ENCODE data around the gene EFCAB6.

EFCAB6 gene

GRCh38 chr22:43555561-43556515, 256.3 kb downstream of the EFCAB6 start:
- DNase-seq (ENCODE audit: low read depth in 2 of 3, low spot score in 2 of 3) = no peak

DNA sequence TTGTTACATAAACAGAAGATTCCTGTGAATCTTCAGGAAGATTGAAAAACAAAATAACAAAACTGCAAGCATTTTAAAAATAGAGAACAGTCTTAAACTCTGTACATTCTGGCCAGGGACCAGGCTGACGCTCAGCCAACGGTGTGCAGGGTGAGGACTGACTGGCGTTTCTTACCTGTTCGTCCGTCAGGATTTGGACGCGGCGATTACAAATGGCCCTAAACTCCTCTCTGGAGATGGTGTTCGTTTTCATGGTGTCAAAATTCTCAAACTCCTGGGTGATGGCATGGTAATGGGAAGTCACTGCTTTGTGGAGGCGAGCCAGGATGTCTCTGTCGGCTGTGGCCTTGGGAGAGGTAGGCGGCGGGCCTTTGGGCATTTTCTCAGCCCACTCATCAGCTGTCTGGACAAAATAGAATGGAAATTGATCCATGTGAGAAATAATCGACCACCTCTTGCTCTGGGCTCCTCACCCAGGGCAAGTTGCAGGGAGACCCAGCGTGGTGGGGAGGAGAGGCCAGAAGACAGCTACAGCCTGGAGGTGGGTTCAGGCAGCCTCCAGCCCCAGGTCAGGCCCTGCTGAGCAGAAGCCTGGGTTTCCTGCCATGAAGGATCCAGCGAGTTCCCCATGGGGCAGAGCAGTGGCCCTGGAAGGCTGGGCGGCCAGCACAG, 257.3 kb downstream of the EFCAB6 start:
- DNase-seq (ENCODE audit: low read depth in 2 of 3, low spot score in 2 of 3) = no peak

DNA sequence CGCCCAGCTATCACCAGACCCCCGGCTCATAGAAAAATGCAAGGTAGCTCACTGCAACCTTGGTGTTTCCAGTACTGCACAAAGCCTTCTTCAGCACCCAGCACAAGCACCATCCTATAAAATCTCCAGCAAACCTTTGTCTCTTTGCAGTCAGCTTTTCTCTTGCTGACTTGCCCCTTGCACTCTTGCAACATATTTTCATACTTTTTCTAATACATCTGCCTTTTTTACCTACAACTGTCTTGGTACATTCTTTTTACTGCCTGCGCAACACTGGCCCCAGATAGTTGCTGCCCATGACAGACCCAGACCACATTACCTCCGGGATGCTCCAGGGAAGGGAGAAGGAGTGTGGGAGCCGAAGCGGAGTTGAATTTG, 257.9 kb downstream of the EFCAB6 start:
- no peak for DNase-seq (ENCODE audit: low read depth in 2 of 3, low spot score in 2 of 3)

- no peak for DNase-seq (ENCODE audit: low read depth in 2 of 3, low spot score in 2 of 3)
Measured at GRCh38 chr22:43553451-43554258, 258.4 kb downstream of the EFCAB6 start.

DNA sequence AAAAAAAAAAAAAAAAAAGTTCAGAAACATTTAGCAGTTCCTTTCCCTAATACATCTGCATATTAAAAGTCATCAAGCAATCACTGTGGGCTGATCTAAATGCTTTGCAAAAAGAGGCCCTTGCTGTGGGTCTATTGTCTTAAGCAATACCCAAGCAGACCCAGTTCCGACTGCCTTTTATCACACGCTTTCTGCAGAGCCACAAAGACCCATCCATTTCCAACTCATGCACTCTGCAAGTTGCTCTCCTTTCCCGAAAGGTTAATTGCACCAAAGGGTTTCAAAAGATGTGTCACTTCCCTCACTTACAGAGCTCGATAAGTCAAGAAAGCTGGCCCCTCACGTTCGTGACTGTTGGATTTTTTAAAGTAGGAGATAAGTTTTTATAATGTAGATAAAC, 261.4 kb downstream of the EFCAB6 start:
- no peak for DNase-seq (ENCODE audit: low read depth in 2 of 3, low spot score in 2 of 3)

GRCh38 chr22:43550024-43550620, 262.0 kb downstream of the EFCAB6 start:
- no peak for DNase-seq (ENCODE audit: low read depth in 2 of 3, low spot score in 2 of 3)

GRCh38 chr22:43546186-43546585, 265.9 kb downstream of the EFCAB6 start:
- no peak for DNase-seq (ENCODE audit: low read depth in 2 of 3, low spot score in 2 of 3)

DNA sequence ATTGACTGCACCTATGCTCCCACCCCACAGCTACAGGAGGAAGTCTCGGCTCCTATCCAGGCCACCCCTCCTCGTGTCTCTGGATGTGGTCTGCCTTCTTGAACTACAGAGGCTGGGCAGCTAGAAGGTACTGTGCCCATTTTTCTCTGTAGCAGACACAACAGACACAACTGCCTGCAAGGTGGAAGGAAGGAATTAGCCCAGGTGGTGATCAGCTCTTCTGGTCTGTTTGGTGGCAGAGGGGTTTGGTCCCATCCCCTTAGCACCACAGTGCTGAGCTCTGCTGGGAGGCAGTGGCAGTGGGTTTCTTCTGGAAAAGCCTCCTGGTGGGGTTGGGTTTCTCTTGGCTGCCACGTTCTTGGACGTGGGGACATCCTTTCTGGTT, 267.8 kb downstream of the EFCAB6 start:
- no peak for DNase-seq (ENCODE audit: low read depth in 2 of 3, low spot score in 2 of 3)

- DNase-seq (ENCODE audit: low read depth in 2 of 3, low spot score in 2 of 3) = no peak
Measured at GRCh38 chr22:43543522-43544288, 268.4 kb downstream of the EFCAB6 start.

DNA sequence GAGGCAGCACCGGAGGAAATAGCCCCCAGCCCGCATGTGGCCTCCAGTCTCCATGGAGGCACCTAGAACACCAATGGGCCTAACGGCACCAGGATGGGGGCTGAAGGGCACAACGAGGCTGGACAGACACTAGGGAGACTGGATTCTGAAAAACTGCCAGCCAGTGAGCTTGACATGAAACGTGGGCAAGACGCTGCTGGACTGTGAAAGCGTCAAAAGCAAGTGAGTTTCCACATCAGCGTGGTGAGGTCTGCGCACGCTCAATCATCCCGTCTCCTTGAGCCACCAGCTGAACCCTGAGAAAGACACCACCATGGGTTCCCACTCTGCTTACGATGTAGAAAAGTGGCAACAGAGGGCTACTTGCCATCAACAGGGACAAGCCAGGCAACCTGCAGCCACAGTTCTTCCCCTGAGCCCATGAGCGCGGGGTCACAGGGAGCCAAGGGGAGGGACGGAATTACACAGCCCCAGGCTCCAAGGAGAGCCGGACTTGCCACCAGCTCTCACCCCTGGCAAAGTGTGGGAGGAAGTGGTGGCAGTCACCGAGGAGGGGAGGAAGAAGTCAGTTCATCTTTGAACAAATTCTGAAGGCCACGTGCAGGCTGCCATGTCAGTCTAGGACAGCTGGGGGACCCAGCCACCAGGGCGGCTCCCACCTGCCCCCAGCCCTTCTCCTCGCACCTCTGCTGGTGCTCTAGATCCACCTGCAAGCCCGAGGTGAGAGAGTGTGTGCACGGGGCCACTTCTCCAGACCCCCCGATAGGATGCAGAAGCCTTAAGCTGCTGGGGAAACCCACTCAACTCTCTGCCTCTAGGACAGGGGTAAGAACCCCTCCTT, 269.2 kb downstream of the EFCAB6 start:
- no peak for DNase-seq (ENCODE audit: low read depth in 2 of 3, low spot score in 2 of 3)

DNA sequence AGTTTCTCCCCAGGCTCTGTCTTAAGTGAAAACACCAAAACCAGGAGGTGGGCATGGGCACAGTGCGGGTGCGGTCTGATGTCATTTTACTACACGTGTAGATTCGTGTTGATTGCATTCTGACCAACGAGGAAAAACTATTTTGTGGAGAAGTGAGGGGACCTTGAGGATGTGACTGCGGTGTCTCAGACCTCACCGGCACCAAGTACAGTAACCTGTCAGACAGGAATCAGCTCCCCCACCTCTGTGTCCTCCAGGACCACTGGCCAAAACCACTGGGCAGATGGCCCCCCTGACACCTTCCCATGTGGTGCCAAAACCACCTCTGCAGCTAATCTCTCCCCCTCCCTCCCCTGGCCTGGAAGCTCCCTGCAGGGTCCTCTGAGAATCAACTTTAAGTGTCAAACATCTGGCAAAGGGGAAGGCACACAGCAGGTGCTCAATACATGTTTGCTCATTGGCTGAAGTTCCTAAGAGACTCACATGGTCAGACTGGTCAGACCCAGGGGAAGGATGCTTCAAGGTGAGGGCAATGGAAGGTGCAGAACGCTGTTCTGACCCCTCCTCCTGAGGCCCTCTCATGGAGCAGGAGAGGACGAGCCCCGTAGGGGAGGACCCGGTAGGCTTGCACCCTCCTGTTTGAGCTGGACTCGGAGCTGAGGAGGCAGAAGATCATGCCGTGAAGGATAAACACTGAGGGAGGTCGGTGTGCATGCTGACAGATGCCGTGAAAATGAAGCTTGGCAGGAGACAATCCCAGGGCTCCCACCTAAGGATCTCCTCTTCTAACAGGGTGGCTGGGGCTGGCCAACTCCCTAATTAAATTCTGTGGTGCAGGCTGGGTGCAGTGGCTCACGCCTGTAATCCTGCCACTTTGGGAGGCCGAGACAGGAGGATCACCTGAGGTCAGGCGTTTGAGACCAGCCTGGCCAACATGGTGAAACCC, 270.4 kb downstream of the EFCAB6 start:
- no peak for DNase-seq (ENCODE audit: low read depth in 2 of 3, low spot score in 2 of 3)

DNA sequence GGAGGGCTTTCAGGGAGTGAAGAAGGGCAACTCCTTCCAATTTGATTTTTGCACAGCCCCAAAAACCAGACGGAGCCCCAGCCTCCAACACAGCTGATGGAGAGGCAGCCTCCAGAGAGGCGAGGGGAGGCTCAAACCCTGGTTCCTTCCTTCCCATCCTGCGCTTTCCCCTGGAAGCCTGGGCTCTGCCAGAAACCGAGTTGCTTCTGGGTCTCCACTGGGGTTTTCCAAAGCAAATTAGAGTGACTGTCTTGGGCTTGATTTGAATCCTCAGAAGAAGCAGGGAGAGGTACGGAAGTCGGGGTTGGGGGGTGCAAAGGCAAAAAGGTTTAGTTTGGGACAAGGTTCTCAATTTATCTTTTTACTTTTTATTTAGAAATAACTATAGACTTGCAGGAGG, 271.1 kb downstream of the EFCAB6 start:
- DNase-seq (ENCODE audit: low read depth in 2 of 3, low spot score in 2 of 3) = no peak

DNA sequence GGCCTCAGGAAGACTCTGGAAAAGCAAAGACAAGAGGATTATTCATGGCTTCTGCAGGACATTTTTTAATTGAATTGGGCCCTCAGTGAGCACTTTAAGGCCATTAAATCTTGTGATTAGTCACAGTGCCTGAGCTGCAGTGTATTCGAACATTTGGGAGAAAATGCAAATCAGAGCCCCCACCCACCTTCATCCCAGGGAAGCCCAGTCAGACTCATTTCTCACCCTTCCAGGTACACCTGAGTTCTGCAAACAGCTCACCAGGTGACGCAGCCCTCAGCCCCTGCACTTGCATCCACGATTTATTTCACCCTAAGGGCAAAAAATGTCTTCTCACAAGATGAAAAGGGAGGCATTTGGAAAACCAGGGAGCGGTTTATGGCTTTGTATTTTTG, 271.6 kb downstream of the EFCAB6 start:
- no peak for DNase-seq (ENCODE audit: low read depth in 2 of 3, low spot score in 2 of 3)

GRCh38 chr22:43539572-43540528, 272.3 kb downstream of the EFCAB6 start:
- no peak for DNase-seq (ENCODE audit: low read depth in 2 of 3, low spot score in 2 of 3)

DNA sequence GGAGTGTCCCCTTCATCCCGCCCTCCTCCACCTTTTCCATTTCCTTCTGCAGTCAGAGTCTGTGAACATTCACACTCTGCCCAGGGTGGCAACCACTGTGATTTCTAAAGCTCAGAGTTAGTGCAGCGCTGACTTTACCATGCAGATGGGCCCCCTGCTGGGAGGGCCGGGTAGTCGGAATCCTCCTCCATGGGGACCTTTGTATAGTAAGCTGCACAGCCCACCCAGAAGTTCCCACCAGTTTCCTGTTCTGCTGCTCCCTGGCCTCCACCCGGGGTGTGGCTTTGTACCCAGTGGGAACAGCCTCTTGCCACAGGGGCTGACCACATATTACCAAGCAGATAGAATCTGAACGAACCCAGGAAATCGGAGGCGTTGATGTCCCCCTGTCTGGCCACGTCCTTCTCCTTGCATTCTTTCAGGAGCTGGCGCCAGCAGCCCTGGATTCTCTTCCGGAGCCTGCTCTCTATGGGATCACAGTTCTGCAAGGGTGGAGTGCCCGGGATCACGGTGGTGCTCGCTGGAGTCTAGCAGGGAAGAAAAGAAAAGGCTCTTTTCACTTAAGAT, 275.0 kb downstream of the EFCAB6 start:
- no peak for DNase-seq (ENCODE audit: low read depth in 2 of 3, low spot score in 2 of 3)

- no peak for DNase-seq (ENCODE audit: low read depth in 2 of 3, low spot score in 2 of 3)
Measured at GRCh38 chr22:43535741-43536140, 276.4 kb downstream of the EFCAB6 start.

GRCh38 chr22:43535336-43535735, 276.8 kb downstream of the EFCAB6 start:
- DNase-seq (ENCODE audit: low read depth in 2 of 3, low spot score in 2 of 3) = no peak
